GM19099 (cell line): Measurements from ENCODE around the gene LAMA5.

Source experiments
- POLR2A ChIP-seq: IDR thresholded peaks from 3 replicates; pipeline ENCODE4 v1.6.1; 2011; ENCODE audit warnings: low read depth; ENCODE audit not compliant: insufficient read length; ENCODE audit errors: extremely low read depth

The LAMA5 gene

GRCh38 chr20:62362590-62362940, 4.5 kb downstream of the LAMA5 start:
- no peak for TF ChIP-seq POLR2A

GRCh38 chr20:62361799-62362589, 5.1 kb downstream of the LAMA5 start:
- no peak for TF ChIP-seq POLR2A

GRCh38 chr20:62360854-62361798, 6.0 kb downstream of the LAMA5 start:
- TF ChIP-seq POLR2A, result no peak

- no peak for TF ChIP-seq POLR2A
These were observed 7.5 kb downstream of the LAMA5 start for GRCh38 chr20:62359491-62360121.

GRCh38 chr20:62359043-62359490, 8.0 kb downstream of the LAMA5 start:
- no peak for TF ChIP-seq POLR2A

GRCh38 chr20:62358171-62359042, 8.7 kb downstream of the LAMA5 start:
- TF ChIP-seq POLR2A, result no peak

- no peak for TF ChIP-seq POLR2A
These were observed 9.4 kb downstream of the LAMA5 start for GRCh38 chr20:62357681-62358080.

- no peak for TF ChIP-seq POLR2A
These were observed 9.9 kb downstream of the LAMA5 start for GRCh38 chr20:62357187-62357667.

- no peak for TF ChIP-seq POLR2A
These were observed 10.4 kb downstream of the LAMA5 start for GRCh38 chr20:62356589-62357186.

GRCh38 chr20:62355878-62356588, 11.1 kb downstream of the LAMA5 start:
- TF ChIP-seq POLR2A, result no peak

GRCh38 chr20:62355516-62355877, 11.6 kb downstream of the LAMA5 start:
- no peak for TF ChIP-seq POLR2A

- TF ChIP-seq POLR2A, result no peak
These were observed 12.2 kb downstream of the LAMA5 start for GRCh38 chr20:62354811-62355341.
